ENCODE data around the gene MRPL34. TPM values are rescaled to one million over a fixed set of nuclear protein-coding genes. Genes with fewer than 3 reads are reported as not detected.
"Not testable (repeated sequence)": the region's sequence is repeated elsewhere in the genome, so short reads cannot be mapped to it uniquely, and the experiment has no call there.

MRPL34 gene
- total RNA-seq, 4 donors from 2014 or later: 131 to 173 (median 147) TPM

DNA sequence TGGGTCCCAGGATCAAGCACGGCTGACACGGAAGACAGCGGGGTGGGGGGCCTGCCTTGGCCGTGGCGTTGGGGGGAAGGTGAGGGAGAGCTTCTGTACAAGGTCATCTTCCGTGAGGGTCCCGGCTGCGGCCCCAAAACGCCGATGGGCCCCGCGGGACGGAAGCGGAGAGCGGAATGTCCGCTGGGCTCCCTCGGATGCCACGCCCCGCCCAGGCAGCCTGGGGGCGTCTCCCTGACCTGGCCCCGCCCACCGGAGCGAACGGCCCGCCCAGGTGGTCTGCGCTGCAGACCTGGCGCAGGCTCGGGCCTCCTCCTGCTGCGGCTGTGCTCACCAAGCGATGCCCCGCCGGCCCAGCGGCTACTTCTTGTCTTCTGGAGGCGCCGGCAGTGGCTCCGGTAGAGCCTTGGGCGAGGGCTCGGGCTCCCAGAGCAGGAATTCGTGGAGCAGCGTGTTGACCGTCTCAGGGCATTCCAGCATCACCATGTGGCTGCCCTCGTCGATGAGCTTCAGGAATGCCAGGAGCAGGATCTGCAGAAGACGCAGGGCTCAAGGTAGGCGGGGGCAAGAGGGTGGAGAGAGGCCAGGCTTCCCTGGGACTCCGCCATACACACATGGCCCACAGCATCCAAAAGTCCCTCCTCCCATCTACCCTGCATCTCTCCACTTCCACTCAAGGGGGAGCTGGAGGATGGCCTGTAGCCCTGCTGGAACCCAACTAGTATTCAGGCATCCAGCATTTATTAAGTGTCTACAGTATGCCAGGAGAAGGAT is 13.2 kb upstream of the MRPL34 start:
- Histone ChIP-seq H3K27ac (replicated peaks in 1 of 4) (peak overlapping the region; percentile 78 to 90 (median 84)), H3K36me3 (peaks cover 3 to 21% (median 13%) of the 10 kb centered on the region in 4 donors), H3K4me1 (peaks cover 0 to 34% (median 21%) of the 10 kb centered on the region in 4 donors), H3K9me3 (no peaks in the 10 kb centered on the region), H3K4me3 (peak overlapping the region; percentile 58 to 65 (median 62)), H3K27me3 (no peaks in the 10 kb centered on the region)
- TF ChIP-seq CTCF (IDR thresholded peaks at IDR 0.05): peak; percentile 66 to 84 (median 69)
- TF ChIP-seq EP300 (IDR thresholded peaks at IDR 0.05): no peak
- no peak for TF ChIP-seq POLR2A (IDR thresholded peaks at IDR 0.05; ENCODE audit: low read depth)
- peak; percentile 47 to 62 for TF ChIP-seq POLR2AphosphoS5 (IDR thresholded peaks at IDR 0.05)
- WGBS: 0% methylated on average over 21 of the region's 46 CpGs
- DNase-seq (ENCODE audit: extremely low spot score): peak; percentile 92
- intact Hi-C loops (cut with DNase I): loop anchor here (5.0 kb wide), 1 partner anchor 100 kb away; the partner anchor contains the start of gene CCDC194

DNA sequence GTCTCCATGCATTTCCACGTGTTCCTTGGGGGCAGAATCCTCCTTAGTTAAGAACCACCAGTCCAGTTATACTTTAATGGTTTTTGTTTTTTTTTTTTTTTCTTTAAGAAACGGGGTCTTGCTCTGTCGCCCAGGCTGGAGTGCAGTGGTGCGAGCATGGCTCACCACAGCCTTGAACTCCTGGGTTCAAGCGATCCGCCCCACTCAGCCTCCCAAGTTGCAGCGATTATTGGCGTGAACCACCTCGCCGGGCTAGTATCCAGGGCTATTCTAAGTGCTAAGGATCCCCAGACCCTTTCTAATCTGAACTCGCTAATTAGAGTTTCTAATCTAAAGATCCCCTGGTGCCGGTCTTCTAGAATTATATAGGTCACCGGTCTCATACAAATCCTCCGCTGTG is 12.1 kb upstream of the MRPL34 start:
- no peak overlapping the region for H3K27ac ChIP-seq (replicated peaks in 1 of 4)
- intact Hi-C loops (cut with DNase I): loop anchor here (5.0 kb wide), 1 partner anchor 99 kb away; the partner anchor contains the start of gene CCDC194

DNA sequence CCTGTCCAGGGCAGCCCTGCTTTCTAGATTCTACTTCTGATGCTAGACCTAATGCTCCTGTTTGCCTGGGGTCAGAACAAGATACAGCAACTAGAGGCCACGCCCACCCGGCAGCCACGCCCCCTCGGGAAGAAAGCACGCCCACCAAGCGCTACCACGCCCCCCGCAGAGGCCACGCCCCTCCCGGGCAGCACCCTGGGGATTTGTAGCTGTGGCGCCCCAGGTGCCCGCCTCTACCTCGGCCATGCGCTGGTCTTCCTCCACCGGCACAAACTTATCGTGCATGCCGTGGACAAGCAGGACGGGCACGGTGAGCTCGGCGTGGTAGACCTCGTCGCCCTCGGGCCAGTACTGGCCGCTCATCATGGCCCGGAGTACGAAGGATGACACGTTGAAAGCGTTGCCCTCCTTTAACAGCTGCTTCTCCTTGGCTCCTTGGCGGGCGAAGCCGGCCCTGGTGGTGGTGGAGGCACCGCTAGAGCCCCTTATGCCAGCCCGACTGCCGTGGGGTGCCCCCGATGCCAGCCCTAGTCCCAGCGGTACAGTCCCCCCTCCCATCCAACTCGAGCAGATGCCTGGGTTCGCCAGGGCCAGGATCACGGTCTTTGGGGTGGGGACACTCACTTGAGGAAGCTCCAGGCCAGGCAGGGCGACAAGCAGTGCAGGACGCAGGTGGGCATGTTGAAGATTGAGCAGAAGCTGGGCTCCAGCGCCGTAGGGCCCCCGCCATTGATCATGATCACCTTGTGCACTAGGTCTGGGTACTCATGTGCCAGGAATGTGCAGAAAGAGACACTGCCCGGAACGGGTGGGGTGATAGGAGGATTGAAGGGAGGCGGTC is 11.4 kb upstream of the MRPL34 start:
- WGBS: 75% methylated on average over 36 of the region's 48 CpGs
- peak; percentile 70 for DNase-seq (ENCODE audit: extremely low spot score)
- no peak for TF ChIP-seq POLR2A (IDR thresholded peaks at IDR 0.05; ENCODE audit: low read depth)
- TF ChIP-seq EP300 (IDR thresholded peaks at IDR 0.05): no peak
- no peak for TF ChIP-seq POLR2AphosphoS5 (IDR thresholded peaks at IDR 0.05)
- no peak for TF ChIP-seq CTCF (IDR thresholded peaks at IDR 0.05)
- H3K4me3 ChIP-seq: no peak overlapping the region
- H3K4me1 ChIP-seq: peaks cover 0 to 30% (median 19%) of the 10 kb centered on the region in 4 donors
- no peaks in the 10 kb centered on the region for H3K27me3 ChIP-seq
- no peak overlapping the region for H3K27ac ChIP-seq (replicated peaks in 1 of 4)
- H3K9me3 ChIP-seq: peaks cover 0 to 5% (median 0%) of the 10 kb centered on the region in 4 donors
- peaks cover 3 to 28% (median 18%) of the 10 kb centered on the region in 4 donors for H3K36me3 ChIP-seq
- intact Hi-C loops (cut with DNase I): loop anchor here (5.0 kb wide), 1 partner anchor 98 kb away; the partner anchor contains the start of gene CCDC194

More for the DNA sequence above, 12.1 kb upstream of the MRPL34 start:
- H3K4me3 ChIP-seq: no peak overlapping the region
- H3K36me3 ChIP-seq: peaks cover 3 to 28% (median 18%) of the 10 kb centered on the region in 4 donors
- no peaks in the 10 kb centered on the region for H3K27me3 ChIP-seq
- WGBS: 86% methylated on average over 14 of the region's 14 CpGs
- no peak for DNase-seq (ENCODE audit: extremely low spot score)
- no peak for TF ChIP-seq POLR2A (IDR thresholded peaks at IDR 0.05; ENCODE audit: low read depth)
- no peak for TF ChIP-seq POLR2AphosphoS5 (IDR thresholded peaks at IDR 0.05)
- no peak for TF ChIP-seq CTCF (IDR thresholded peaks at IDR 0.05)
- no peak for TF ChIP-seq EP300 (IDR thresholded peaks at IDR 0.05)
- peaks cover 0 to 5% (median 0%) of the 10 kb centered on the region in 4 donors for H3K9me3 ChIP-seq
- H3K4me1 ChIP-seq: peaks cover 0 to 34% (median 21%) of the 10 kb centered on the region in 4 donors

DNA sequence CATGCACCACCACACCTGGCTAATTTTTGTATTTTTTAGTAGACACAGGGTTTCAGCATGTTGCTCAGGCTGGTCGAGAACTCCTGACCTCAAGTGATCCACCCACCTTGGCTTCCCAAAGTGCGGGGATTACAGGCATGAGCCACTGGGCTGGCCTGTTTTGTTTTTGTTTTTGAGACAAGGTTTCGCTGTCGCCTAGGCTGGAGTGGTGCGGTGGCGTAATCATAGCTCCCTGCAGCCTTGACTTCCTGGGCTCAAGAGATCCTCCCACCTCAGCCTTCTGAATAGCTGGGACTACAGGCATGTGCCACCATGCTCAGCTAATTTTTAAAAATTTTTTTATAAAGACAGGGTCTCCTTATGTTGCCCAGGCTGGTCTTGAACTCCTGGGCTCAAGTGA is 10.1 kb upstream of the MRPL34 start:
- H3K9me3 ChIP-seq; intact Hi-C loops (cut with DNase I); H3K4me3 ChIP-seq; DNase-seq (ENCODE audit: extremely low spot score); H3K27ac ChIP-seq (replicated peaks in 1 of 4); H3K27me3 ChIP-seq: not testable (repeated sequence)
- Histone ChIP-seq H3K36me3 (peaks cover 3 to 33% (median 21%) of the 10 kb centered on the region in 4 donors), H3K4me1 (peaks cover 0 to 32% (median 18%) of the 10 kb centered on the region in 4 donors)
- WGBS: 98% methylated on average over 6 of the region's 6 CpGs
